Measurements from ENCODE around the gene CRKL.

CRKL gene

DNA sequence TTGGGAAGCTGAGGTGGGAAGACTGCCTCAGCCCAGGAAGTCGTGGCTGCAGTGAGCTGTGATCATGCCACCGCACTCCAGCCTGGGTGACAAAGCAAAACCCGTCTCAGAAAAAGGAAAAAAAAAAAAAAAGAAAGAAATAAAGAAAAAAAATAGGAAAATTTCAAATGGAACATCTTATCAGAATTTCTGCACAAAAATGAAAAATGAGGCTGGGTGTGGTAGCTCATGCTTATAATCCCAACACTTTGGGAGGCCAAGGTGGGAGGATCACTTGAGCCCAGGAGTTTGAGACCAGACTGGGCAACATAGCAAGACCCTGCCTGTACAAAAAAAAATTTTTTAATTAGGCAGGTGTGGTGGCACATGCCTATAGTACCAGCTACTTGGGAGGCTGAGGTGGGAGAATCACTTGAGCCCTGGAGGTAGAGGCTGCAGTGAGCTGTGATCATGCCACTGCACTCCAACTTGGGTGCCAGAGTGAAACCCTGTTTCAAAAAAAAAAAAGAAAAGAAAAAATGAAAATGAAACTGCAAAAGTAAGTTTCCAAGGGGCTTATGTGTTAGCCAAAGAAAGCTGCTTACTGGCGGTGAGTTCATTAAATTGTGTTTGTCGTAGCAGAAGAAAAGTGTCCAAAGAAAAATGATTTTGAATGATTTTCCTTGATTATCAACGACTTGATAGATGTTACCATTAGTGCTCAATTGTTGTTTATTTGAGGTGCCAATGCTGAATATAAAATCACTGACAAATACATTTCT lies 7.5 kb upstream of the CRKL start:
- DNase-seq (ENCODE audit: extremely low read depth, low read depth): no peak
- H3K4me3 ChIP-seq (replicated peaks; ENCODE audit: low read depth, low read length): no peak overlapping the region
- TF ChIP-seq, protein P1, sequence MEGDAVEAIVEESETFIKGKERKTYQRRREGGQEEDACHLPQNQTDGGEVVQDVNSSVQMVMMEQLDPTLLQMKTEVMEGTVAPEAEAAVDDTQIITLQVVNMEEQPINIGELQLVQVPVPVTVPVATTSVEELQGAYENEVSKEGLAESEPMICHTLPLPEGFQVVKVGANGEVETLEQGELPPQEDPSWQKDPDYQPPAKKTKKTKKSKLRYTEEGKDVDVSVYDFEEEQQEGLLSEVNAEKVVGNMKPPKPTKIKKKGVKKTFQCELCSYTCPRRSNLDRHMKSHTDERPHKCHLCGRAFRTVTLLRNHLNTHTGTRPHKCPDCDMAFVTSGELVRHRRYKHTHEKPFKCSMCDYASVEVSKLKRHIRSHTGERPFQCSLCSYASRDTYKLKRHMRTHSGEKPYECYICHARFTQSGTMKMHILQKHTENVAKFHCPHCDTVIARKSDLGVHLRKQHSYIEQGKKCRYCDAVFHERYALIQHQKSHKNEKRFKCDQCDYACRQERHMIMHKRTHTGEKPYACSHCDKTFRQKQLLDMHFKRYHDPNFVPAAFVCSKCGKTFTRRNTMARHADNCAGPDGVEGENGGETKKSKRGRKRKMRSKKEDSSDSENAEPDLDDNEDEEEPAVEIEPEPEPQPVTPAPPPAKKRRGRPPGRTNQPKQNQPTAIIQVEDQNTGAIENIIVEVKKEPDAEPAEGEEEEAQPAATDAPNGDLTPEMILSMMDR (IDR thresholded peaks at IDR 0.05; ENCODE audit: low read depth, low read length, missing control alignments): no peak

DNA sequence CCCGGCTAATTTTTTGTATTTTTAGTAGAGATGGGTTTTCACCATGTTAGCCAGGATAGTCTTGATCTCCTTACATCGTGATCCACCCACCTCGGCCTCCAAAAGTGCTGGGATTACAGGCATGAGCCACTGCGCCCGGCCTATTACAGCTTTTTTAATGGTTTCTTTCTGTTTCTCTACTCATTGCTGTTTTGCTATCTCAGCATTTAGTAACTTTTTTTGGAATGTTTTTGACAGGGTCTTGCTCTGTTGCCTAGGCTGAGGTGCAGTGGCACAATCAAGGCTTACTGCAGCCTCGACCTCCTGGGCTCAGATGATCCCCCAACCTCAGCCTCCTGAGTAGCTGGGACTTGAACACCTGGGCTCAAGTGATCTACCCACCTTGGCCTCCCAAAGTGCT lies 4.7 kb upstream of the CRKL start:
- DNase-seq (ENCODE audit: extremely low read depth, low read depth): no peak
- no peak overlapping the region for H3K4me3 ChIP-seq (replicated peaks; ENCODE audit: low read depth, low read length)
- TF ChIP-seq, protein P1 (IDR thresholded peaks at IDR 0.05; ENCODE audit: low read depth, low read length, missing control alignments): no peak

DNA sequence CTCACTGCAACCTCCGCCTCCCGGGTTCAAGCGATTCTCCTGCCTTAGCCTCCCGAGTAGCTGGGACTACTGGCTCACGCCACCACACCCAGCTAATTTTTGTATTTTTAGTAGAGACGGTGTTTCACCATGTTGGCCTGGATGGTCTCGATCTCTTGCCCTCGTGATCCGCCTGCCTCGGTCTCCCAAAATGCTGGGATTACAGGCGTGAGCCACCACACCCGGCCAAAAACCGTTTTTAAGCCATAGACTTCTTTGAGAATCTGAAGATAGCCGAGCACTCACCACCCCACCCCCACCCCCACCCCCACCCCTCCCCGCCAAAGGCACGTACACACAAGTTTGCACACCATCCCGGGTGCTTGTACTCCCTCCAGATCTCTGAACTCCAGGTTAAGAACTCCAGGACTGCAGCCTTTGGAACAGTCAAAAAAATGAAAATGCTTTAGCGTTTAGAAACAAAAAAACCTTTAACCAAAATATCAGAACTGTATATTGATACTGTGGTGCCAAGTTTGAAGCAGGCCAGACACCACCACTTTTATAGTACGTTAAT lies 1.5 kb downstream of the CRKL start:
- peak overlapping the region; percentile 99 for H3K4me3 ChIP-seq (replicated peaks; ENCODE audit: low read depth, low read length)
- TF ChIP-seq, protein P1 (IDR thresholded peaks at IDR 0.05; ENCODE audit: low read depth, low read length, missing control alignments): no peak
- no peak for DNase-seq (ENCODE audit: extremely low read depth, low read depth)

DNA sequence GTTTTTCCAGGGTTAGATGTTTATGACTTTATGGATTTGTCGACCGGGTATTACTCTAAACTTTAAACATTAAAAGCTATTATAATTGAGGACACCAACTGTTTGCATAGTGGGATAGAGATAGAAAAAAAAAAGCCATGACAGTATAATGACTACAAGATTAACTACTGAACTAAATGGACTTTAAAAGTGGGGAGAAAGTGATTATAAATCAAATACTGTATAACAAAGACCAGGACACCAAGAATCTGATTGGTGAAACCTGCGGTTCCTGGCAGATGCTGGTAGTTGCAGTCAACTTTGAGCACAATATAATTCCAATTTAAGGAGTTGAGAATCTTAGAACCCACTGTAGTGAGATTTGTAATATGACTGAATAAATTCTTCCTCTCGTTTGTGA lies 2.5 kb downstream of the CRKL start:
- TF ChIP-seq, protein P1 (IDR thresholded peaks at IDR 0.05; ENCODE audit: low read depth, low read length, missing control alignments): no peak
- peak overlapping the region; percentile 99 for H3K4me3 ChIP-seq (replicated peaks; ENCODE audit: low read depth, low read length)
- DNase-seq (ENCODE audit: extremely low read depth, low read depth): no peak

DNA sequence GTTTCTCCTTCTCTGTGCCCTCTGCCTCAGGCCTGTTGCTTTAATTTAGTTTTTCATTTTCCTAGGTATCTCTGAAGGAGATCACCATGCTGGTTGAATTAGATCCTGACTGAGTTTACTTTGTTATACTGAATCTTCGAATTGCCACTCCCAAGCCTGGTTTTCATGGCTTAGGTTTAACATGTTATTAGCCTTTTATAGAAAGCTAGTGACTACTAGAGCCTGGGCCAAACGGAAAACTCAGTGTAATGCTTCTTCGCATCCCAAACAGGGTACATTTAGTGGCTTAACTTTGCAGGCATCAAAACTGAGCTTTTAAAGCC lies 3.6 kb downstream of the CRKL start:
- H3K4me3 ChIP-seq (replicated peaks; ENCODE audit: low read depth, low read length): peak overlapping the region; percentile 99
- no peak for DNase-seq (ENCODE audit: extremely low read depth, low read depth)
- TF ChIP-seq, protein P1 (IDR thresholded peaks at IDR 0.05; ENCODE audit: low read depth, low read length, missing control alignments): no peak

DNA sequence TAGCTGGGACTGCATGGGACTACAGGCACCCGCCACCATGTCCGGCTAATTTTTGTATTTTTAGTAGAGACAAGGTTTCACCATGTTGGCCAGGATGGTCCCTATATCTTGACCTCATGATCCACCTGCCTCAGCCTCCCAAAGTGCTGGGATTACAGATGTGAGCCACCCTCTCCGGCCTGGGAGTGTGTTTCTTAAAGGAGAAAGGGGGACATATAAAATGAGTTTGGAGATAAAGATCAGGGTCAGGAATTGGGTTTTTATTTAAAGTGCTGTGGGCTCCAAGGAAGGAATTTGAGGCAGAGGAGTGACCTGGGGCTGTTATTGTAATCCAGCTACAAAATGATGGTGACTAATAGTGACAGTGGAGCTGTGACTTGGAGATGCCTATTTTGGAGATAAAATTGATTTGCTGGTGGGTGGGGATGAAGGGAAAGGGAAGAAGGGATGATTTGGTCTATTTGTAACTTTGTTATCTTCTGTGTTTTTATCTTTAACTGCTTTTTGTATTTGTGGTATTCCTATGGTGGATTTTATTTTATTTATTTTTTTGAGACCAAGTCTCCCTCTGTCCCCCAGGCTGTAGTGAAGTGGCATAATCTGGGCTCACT lies 5.0 kb downstream of the CRKL start:
- H3K4me3 ChIP-seq (replicated peaks; ENCODE audit: low read depth, low read length): no peak overlapping the region
- DNase-seq (ENCODE audit: extremely low read depth, low read depth): no peak
- TF ChIP-seq, protein P1 (IDR thresholded peaks at IDR 0.05; ENCODE audit: low read depth, low read length, missing control alignments): no peak
